ENCODE measurements around the gene THAP2. TPM values are rescaled to one million over a fixed set of nuclear protein-coding genes. Genes with fewer than 3 reads are reported as not detected.

The THAP2 gene
- total and polyA plus RNA-seq, 2 donors (not counting 3 experiments of a cell fraction or from before 2014, with no cell fraction given), result 1.4 to 4.4 TPM

DNA sequence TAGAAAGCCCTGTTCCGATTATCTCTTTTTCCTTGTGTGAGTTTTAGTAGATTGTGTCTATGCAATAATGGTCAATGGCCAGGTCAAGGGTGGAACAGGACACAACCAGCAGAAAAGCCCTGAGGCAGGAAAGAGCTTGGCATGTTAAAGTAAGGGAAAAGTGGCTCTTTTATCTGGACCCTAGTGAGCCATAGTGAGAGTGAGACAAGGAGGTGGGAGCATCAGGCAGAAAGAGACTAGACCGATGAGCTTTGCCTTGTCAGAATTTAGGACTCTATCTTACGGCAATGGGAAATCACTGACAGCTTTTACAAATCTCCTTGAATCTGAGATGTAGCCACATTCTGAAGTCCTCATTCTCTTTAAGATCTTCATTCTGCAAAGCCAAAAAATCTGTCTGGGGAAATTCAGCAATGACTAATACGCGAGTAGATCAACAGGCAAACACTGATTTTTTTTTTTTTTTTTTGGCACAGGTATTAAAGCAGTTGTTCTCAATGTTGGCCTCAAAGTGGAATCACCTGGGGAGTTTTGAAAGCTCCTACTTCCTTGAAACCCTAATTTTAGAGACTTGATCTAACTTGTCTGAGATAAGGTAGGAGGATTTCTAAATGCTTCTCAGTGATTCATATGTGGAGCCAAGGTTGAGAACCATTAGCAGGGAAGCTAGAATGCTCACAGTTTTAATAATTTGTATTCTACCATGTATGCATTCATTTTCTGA is 55.7 kb downstream of the THAP2 start:
- ChIA-PET POLR2A (no interaction called here), CTCF (interaction anchor here (0.9 kb wide), 1 partner anchor 16 kb away, joined by 3 read pairs; no protein-coding TSS in a partner anchor)
- Histone ChIP-seq H3K9ac (replicated peaks; ENCODE audit: extremely low read depth, insufficient read depth, low read length) (no peak overlapping the region), H3K79me2 (ENCODE audit: control insufficient read depth, insufficient read depth, low read length) (no peaks in the 10 kb centered on the region), H3K9me3 (replicated peaks; ENCODE audit: control insufficient read depth, insufficient read depth, low read length) (no peaks in the 10 kb centered on the region), H3K4me3 (replicated peaks in 1 of 3; ENCODE audit: insufficient read depth in 1 of 3, low read depth in 1 of 3, low read length in 3 of 3) (no peak overlapping the region), H3K9me1 (replicated peaks; ENCODE audit: control insufficient read depth, extremely low read depth, insufficient read depth, low read length) (no peaks in the 10 kb centered on the region), H3K27ac (ENCODE audit: insufficient read depth, low read depth, low read length) (no peak overlapping the region), H3K4me1 (ENCODE audit: control insufficient read depth, extremely low read depth, insufficient read depth, low read length) (no peaks in the 10 kb centered on the region), H2AFZ (ENCODE audit: low read depth, low read length) (no peak overlapping the region), H3K4me2 (ENCODE audit: insufficient read depth, low read length) (no peak overlapping the region), H3K27me3 (ENCODE audit: control insufficient read depth in 2 of 2, insufficient read depth in 2 of 2, low read length in 2 of 2) (peaks cover 2% of the 10 kb centered on the region in 2 experiments), H4K20me1 (replicated peaks; ENCODE audit: control insufficient read depth, extremely low read depth, insufficient read depth, low read length) (no peaks in the 10 kb centered on the region), H3K36me3 (ENCODE audit: control insufficient read depth in 2 of 2, extremely low read depth in 1 of 2, insufficient read depth in 2 of 2, low read length in 2 of 2) (no peaks in the 10 kb centered on the region)
- intact Hi-C loops (cut with micrococcal nuclease), result no loop called here
- FAIRE-seq, result no peak
- BruUV-seq (replicated peaks), result no TSS peak
- no peak for DNase-seq (ENCODE audit: low read depth, low spot score)
- no peak for TF ChIP-seq EZH2 (IDR thresholded peaks at IDR 0.05; ENCODE audit: borderline replicate concordance, low read depth, low read length, severe bottlenecking)
- TF ChIP-seq JUN (IDR thresholded peaks at IDR 0.05; ENCODE audit: borderline replicate concordance, insufficient read depth, insufficient read length, low read depth), result no peak
- no peak for TF ChIP-seq POLR2A (IDR thresholded peaks at IDR 0.05; ENCODE audit: low read depth, low read length)
- TF ChIP-seq, protein P1, sequence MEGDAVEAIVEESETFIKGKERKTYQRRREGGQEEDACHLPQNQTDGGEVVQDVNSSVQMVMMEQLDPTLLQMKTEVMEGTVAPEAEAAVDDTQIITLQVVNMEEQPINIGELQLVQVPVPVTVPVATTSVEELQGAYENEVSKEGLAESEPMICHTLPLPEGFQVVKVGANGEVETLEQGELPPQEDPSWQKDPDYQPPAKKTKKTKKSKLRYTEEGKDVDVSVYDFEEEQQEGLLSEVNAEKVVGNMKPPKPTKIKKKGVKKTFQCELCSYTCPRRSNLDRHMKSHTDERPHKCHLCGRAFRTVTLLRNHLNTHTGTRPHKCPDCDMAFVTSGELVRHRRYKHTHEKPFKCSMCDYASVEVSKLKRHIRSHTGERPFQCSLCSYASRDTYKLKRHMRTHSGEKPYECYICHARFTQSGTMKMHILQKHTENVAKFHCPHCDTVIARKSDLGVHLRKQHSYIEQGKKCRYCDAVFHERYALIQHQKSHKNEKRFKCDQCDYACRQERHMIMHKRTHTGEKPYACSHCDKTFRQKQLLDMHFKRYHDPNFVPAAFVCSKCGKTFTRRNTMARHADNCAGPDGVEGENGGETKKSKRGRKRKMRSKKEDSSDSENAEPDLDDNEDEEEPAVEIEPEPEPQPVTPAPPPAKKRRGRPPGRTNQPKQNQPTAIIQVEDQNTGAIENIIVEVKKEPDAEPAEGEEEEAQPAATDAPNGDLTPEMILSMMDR (IDR thresholded peaks at IDR 0.05; ENCODE audit: extremely low read depth in 1 of 2, insufficient read depth in 1 of 2, low read depth in 1 of 2, low read length in 2 of 2), result no peak
- TF ChIP-seq, protein P2, sequence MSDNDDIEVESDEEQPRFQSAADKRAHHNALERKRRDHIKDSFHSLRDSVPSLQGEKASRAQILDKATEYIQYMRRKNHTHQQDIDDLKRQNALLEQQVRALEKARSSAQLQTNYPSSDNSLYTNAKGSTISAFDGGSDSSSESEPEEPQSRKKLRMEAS (IDR thresholded peaks at IDR 0.05; ENCODE audit: insufficient read depth, insufficient read length), result no peak
- TF ChIP-seq FOS (IDR thresholded peaks at IDR 0.05; ENCODE audit: borderline replicate concordance, insufficient read depth, low read length), result no peak
- no peak for TF ChIP-seq MYC (IDR thresholded peaks at IDR 0.05; ENCODE audit: low read depth, low read length)
- TF ChIP-seq GATA2 (IDR thresholded peaks at IDR 0.05; ENCODE audit: insufficient read depth, insufficient read length, low read depth, low read length), result no peak
- no peak for TF ChIP-seq POLR2AphosphoS5 (IDR thresholded peaks at IDR 0.05; ENCODE audit: insufficient read depth, low read depth, low read length)
- dilution Hi-C loops (cut with MboI; ENCODE audit: extremely low pct_ligation_motif_present, low sequenced_read_pairs), result no loop called here

Data from endothelial cell of umbilical vein (primary cell).